IPS-15b (cell line): ENCODE measurements around the gene TBPL1.
"Not testable (repeated sequence)": the region's sequence is repeated elsewhere in the genome, so short reads cannot be mapped to it uniquely, and the experiment has no call there.

ENCODE experiments used
- H3K27me3 ChIP-seq: one replicate; pipeline ENCODE4 v1.6.1; 2013; ENCODE audit warnings: low read length; ENCODE audit not compliant: control insufficient read depth, insufficient read depth
- H3K36me3 ChIP-seq: one replicate; pipeline ENCODE4 v1.6.1; 2013; ENCODE audit warnings: low read length; ENCODE audit not compliant: control insufficient read depth, insufficient read depth
- H3K4me1 ChIP-seq: one replicate; pipeline ENCODE4 v1.6.1; 2013; ENCODE audit warnings: mild to moderate bottlenecking, low read length; ENCODE audit not compliant: control insufficient read depth, insufficient read depth
- H3K4me3 ChIP-seq: one replicate; pipeline ENCODE4 v1.5.1; 2013; ENCODE audit warnings: low read depth, low read length
- H3K9ac ChIP-seq: one replicate; pipeline ENCODE4 v1.6.1; 2013; ENCODE audit warnings: low read depth, mild to moderate bottlenecking, low read length
- H3K9me3 ChIP-seq: one replicate; pipeline ENCODE4 v1.6.1; 2013; ENCODE audit warnings: mild to moderate bottlenecking, low read length; ENCODE audit not compliant: control insufficient read depth, insufficient read depth

Gene TBPL1

GRCh38 chr6:133952815-133953633 is at the start of gene TBPL1:
Gene TBPL1 (plus strand): TSS chr6:133953224. CDS start chr6:133980126, 26,902 bp downstream.
- Histone ChIP-seq H3K36me3 (no peaks in the 10 kb centered on the region), H3K9me3 (no peaks in the 10 kb centered on the region), H3K4me3 (peak within 1 kb of the TSS; percentile 93), H3K9ac (peak within 1 kb of the TSS; percentile 49), H3K4me1 (peaks cover 21% of the 10 kb centered on the region), H3K27me3 (peaks cover 7% of the 10 kb centered on the region)

GRCh38 chr6:133903855-133904254 is 49.2 kb upstream of the TBPL1 start:
- Histone ChIP-seq H3K36me3 (no peaks in the 10 kb centered on the region), H3K27me3 (peaks cover 3% of the 10 kb centered on the region), H3K9ac (no peak overlapping the region), H3K4me1 (no peaks in the 10 kb centered on the region), H3K4me3 (no peak overlapping the region), H3K9me3 (no peaks in the 10 kb centered on the region)

- Histone ChIP-seq H3K27me3 (no peaks in the 10 kb centered on the region), H3K9ac (no peak overlapping the region), H3K9me3 (no peaks in the 10 kb centered on the region), H3K36me3 (no peaks in the 10 kb centered on the region), H3K4me1 (no peaks in the 10 kb centered on the region), H3K4me3 (no peak overlapping the region)
Measured at GRCh38 chr6:133906050-133906449, 47.0 kb upstream of the TBPL1 start.

- H3K36me3 ChIP-seq = no peaks in the 10 kb centered on the region
- no peaks in the 10 kb centered on the region for H3K9me3 ChIP-seq
- no peaks in the 10 kb centered on the region for H3K27me3 ChIP-seq
- no peak overlapping the region for H3K9ac ChIP-seq
- H3K4me1 ChIP-seq = peaks cover 8% of the 10 kb centered on the region
- peak overlapping the region; percentile 9 for H3K4me3 ChIP-seq
Measured at GRCh38 chr6:133916650-133917151, 36.3 kb upstream of the TBPL1 start.

GRCh38 chr6:133917781-133918180 is 35.2 kb upstream of the TBPL1 start:
- Histone ChIP-seq H3K27me3 (no peaks in the 10 kb centered on the region), H3K9ac (no peak overlapping the region), H3K4me3 (no peak overlapping the region), H3K9me3 (no peaks in the 10 kb centered on the region), H3K36me3 (no peaks in the 10 kb centered on the region), H3K4me1 (peaks cover 8% of the 10 kb centered on the region)

- no peaks in the 10 kb centered on the region for H3K9me3 ChIP-seq
- no peaks in the 10 kb centered on the region for H3K36me3 ChIP-seq
Measured at GRCh38 chr6:133918208-133918930, 34.7 kb upstream of the TBPL1 start.

GRCh38 chr6:133919362-133919761 is 33.7 kb upstream of the TBPL1 start:
- Histone ChIP-seq H3K4me1 (peaks cover 9% of the 10 kb centered on the region), H3K9me3 (no peaks in the 10 kb centered on the region), H3K36me3 (no peaks in the 10 kb centered on the region), H3K27me3 (no peaks in the 10 kb centered on the region), H3K4me3 (no peak overlapping the region), H3K9ac (no peak overlapping the region)

More at GRCh38 chr6:133918208-133918930, 34.7 kb upstream of the TBPL1 start:
- H3K4me3 ChIP-seq = no peak overlapping the region
- H3K4me1 ChIP-seq = peaks cover 8% of the 10 kb centered on the region
- H3K27me3 ChIP-seq = no peaks in the 10 kb centered on the region
- no peak overlapping the region for H3K9ac ChIP-seq

GRCh38 chr6:133921249-133921859 is 31.7 kb upstream of the TBPL1 start:
- Histone ChIP-seq H3K9ac (no peak overlapping the region), H3K36me3 (no peaks in the 10 kb centered on the region), H3K27me3 (no peaks in the 10 kb centered on the region), H3K4me3 (no peak overlapping the region), H3K9me3 (no peaks in the 10 kb centered on the region), H3K4me1 (peaks cover 10% of the 10 kb centered on the region)

- H3K9ac ChIP-seq = peak overlapping the region; percentile 48
- H3K4me1 ChIP-seq = peaks cover 5% of the 10 kb centered on the region
- peak overlapping the region; percentile 24 for H3K4me3 ChIP-seq
- no peaks in the 10 kb centered on the region for H3K36me3 ChIP-seq
- no peaks in the 10 kb centered on the region for H3K27me3 ChIP-seq
- H3K9me3 ChIP-seq = no peaks in the 10 kb centered on the region
Measured at GRCh38 chr6:133923938-133924593, 29.0 kb upstream of the TBPL1 start.

GRCh38 chr6:133931221-133931620 is 21.8 kb upstream of the TBPL1 start:
- H3K4me1 ChIP-seq, H3K27me3 ChIP-seq, H3K9ac ChIP-seq, H3K36me3 ChIP-seq, H3K4me3 ChIP-seq, H3K9me3 ChIP-seq: not testable (repeated sequence)

GRCh38 chr6:133936352-133936751 is 16.7 kb upstream of the TBPL1 start:
- not testable (repeated sequence) for H3K36me3 ChIP-seq, H3K9ac ChIP-seq, H3K4me1 ChIP-seq, H3K4me3 ChIP-seq, H3K9me3 ChIP-seq, H3K27me3 ChIP-seq
